ENCODE results near the gene GLP1R.

GLP1R gene

GRCh38 chr6:39074486-39074885 is 25.9 kb downstream of the GLP1R start:
- Histone ChIP-seq H3K27me3 (no peaks in the 10 kb centered on the region), H3K27ac (no peak overlapping the region)
- no peak for TF ChIP-seq Cebpa-rat (IDR thresholded peaks at IDR 0.05)

GRCh38 chr6:39075010-39075686 is 26.6 kb downstream of the GLP1R start:
- Histone ChIP-seq H3K9me3 (no peaks in the 10 kb centered on the region), H3K36me3 (no peaks in the 10 kb centered on the region), H4K20me1 (no peaks in the 10 kb centered on the region), H3K4me2 (no peak overlapping the region), H3K4me3 (no peak overlapping the region), H3K27ac (no peak overlapping the region), H3K9ac (no peak overlapping the region), H3K27me3 (no peaks in the 10 kb centered on the region), H3K4me1 (0 out of 2 replicates have a peak, but pooled peaks cover 11% of the 10 kb centered on the region)
- TF ChIP-seq Cebpa-rat (IDR thresholded peaks at IDR 0.05) = no peak

More at GRCh38 chr6:39074486-39074885, 25.9 kb downstream of the GLP1R start:
- Histone ChIP-seq H4K20me1 (no peaks in the 10 kb centered on the region), H3K9me3 (no peaks in the 10 kb centered on the region), H3K4me2 (no peak overlapping the region), H3K4me1 (0 out of 2 replicates have a peak, but pooled peaks cover 11% of the 10 kb centered on the region), H3K9ac (no peak overlapping the region), H3K36me3 (no peaks in the 10 kb centered on the region), H3K4me3 (no peak overlapping the region)

DNA sequence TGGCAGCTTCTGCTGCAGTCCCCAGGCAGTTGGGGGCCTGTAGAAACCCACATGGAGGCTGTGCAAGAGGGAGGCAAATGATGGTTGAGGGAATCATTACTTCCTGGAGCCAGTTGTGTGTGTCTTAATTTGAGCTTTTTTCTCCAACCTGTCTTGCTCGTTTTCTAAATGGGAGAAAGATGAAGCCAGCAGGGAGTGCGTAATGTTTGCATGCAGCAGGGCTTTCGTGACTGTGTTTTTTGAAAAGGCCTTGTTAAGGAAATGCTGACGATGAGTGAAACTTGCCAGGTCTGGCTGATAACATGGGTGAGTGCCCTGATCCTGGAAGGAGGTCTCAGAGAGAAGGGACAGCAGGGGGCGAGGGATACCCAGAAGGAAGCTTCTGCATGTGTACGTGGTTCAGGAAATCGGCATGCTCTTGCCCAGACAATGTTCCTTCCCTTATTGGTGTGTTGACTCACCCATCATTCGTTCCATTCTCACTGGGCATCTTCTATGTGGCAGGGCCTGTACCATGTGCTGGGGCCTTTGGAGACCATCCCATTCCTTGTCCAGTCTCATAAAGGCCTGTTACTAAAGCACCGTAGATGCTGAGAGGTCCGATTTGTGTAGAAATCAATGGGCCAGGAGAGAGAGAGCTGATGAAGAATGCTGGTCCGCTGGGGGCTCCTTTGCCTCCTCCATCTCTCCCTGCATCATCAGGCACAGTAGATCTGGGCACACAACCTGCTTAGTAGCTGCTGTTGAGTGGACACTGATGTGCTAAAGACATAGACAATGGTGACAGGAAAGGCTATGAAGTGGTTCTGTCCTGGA is 27.4 kb downstream of the GLP1R start:
- Histone ChIP-seq H3K4me1 (0 out of 2 replicates have a peak, but pooled peaks cover 11% of the 10 kb centered on the region), H3K36me3 (no peaks in the 10 kb centered on the region), H3K27ac (no peak overlapping the region), H3K9ac (no peak overlapping the region), H4K20me1 (no peaks in the 10 kb centered on the region), H3K27me3 (no peaks in the 10 kb centered on the region), H3K4me2 (no peak overlapping the region), H3K4me3 (no peak overlapping the region), H3K9me3 (no peaks in the 10 kb centered on the region)
- no peak for TF ChIP-seq Cebpa-rat (IDR thresholded peaks at IDR 0.05)

- Histone ChIP-seq H4K20me1 (no peaks in the 10 kb centered on the region), H3K36me3 (no peaks in the 10 kb centered on the region), H3K4me1 (0 out of 2 replicates have a peak, but pooled peaks cover 11% of the 10 kb centered on the region), H3K9me3 (no peaks in the 10 kb centered on the region), H3K27ac (no peak overlapping the region), H3K4me2 (0 out of 2 replicates have a peak overlapping the region, but pooled peaks have one; percentile 0), H3K27me3 (no peaks in the 10 kb centered on the region), H3K4me3 (no peak overlapping the region), H3K9ac (no peak overlapping the region)
- no peak for TF ChIP-seq Cebpa-rat (IDR thresholded peaks at IDR 0.05)
Measured at GRCh38 chr6:39076623-39077535, 28.3 kb downstream of the GLP1R start.

GRCh38 chr6:39077882-39078594 is 29.5 kb downstream of the GLP1R start:
- no peak for TF ChIP-seq Cebpa-rat (IDR thresholded peaks at IDR 0.05)
- no peak overlapping the region for H3K9ac ChIP-seq
- no peak overlapping the region for H3K4me2 ChIP-seq
- H3K4me3 ChIP-seq = no peak overlapping the region
- no peaks in the 10 kb centered on the region for H3K36me3 ChIP-seq
- H3K4me1 ChIP-seq = 0 out of 2 replicates have a peak, but pooled peaks cover 11% of the 10 kb centered on the region
- no peaks in the 10 kb centered on the region for H4K20me1 ChIP-seq
- H3K27ac ChIP-seq = no peak overlapping the region
- H3K27me3 ChIP-seq = no peaks in the 10 kb centered on the region
- no peaks in the 10 kb centered on the region for H3K9me3 ChIP-seq

- Histone ChIP-seq H3K27ac (no peak overlapping the region), H3K4me2 (no peak overlapping the region), H3K27me3 (no peaks in the 10 kb centered on the region), H3K9me3 (no peaks in the 10 kb centered on the region), H3K9ac (no peak overlapping the region), H4K20me1 (no peaks in the 10 kb centered on the region), H3K4me1 (0 out of 2 replicates have a peak, but pooled peaks cover 11% of the 10 kb centered on the region), H3K36me3 (no peaks in the 10 kb centered on the region), H3K4me3 (no peak overlapping the region)
- TF ChIP-seq Cebpa-rat (IDR thresholded peaks at IDR 0.05) = no peak
Measured at GRCh38 chr6:39078695-39079094, 30.1 kb downstream of the GLP1R start.

- Histone ChIP-seq H3K36me3 (no peaks in the 10 kb centered on the region), H3K27me3 (no peaks in the 10 kb centered on the region), H4K20me1 (peaks cover 1% of the 10 kb centered on the region; the same call in 1 of the 2 replicates), H3K9me3 (no peaks in the 10 kb centered on the region), H3K27ac (no peak overlapping the region), H3K9ac (no peak overlapping the region), H3K4me2 (no peak overlapping the region), H3K4me1 (peaks cover 13% of the 10 kb centered on the region), H3K4me3 (no peak overlapping the region)
- no peak for TF ChIP-seq Cebpa-rat (IDR thresholded peaks at IDR 0.05)
Measured at GRCh38 chr6:39079197-39080125, 30.9 kb downstream of the GLP1R start.

DNA sequence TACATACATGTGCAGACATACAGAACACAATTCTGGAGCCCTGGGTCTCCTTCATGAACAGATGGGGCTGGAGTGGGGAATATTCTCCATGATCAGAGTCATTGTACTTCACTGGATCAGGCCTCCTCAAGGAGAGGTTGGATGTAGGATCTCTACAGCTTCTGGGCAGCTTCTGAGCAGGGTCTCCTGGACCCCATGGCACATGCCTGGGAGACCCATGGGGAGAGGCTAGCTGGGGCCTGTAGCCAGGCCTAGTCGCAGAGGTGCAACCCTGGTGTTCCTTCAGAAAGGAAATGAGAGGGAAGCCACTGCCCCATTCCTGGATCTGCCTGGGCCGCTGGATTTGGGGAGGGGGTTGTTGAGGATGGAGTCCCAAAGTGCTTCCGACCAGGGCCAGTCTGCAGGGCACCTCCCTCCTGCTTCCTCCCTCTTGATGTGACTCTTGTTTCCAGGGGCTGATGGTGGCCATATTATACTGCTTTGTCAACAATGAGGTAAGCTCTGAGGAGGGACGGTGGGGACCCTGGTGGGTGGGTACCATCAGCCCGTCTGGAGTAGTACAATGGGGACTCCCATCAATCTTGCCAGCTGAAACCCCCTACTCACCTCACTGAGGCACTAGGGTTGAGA is 31.8 kb downstream of the GLP1R start:
- no peak for TF ChIP-seq Cebpa-rat (IDR thresholded peaks at IDR 0.05)
- H3K4me2 ChIP-seq = no peak overlapping the region
- peaks cover 10% of the 10 kb centered on the region; the same call in 1 of the 2 replicates for H4K20me1 ChIP-seq
- no peaks in the 10 kb centered on the region for H3K36me3 ChIP-seq
- peaks cover 22% of the 10 kb centered on the region for H3K4me1 ChIP-seq
- no peaks in the 10 kb centered on the region for H3K9me3 ChIP-seq
- H3K27ac ChIP-seq = no peak overlapping the region
- no peak overlapping the region for H3K4me3 ChIP-seq
- H3K27me3 ChIP-seq = no peaks in the 10 kb centered on the region
- H3K9ac ChIP-seq = no peak overlapping the region

Measured in BLaER1 (cell line).